Stomach smooth muscle (tissue), 2 donors: ENCODE results near the gene PSAP.
"Not testable (repeated sequence)": the region's sequence is repeated elsewhere in the genome, so short reads cannot be mapped to it uniquely, and the experiment has no call there.

Experiments used
- H3K27ac ChIP-seq: one replicate; pipeline ENCODE4 v1.7.0; 2013; ENCODE audit warnings: mild to moderate bottlenecking, low read length, inconsistent platforms
- H3K27me3 ChIP-seq, 2 donors: one replicate each; pipeline ENCODE4 v1.7.0; 2013; ENCODE audit warnings: low read length in 2 of 2; ENCODE audit not compliant: insufficient read depth in 2 of 2, control insufficient read depth in 1 of 2
- H3K36me3 ChIP-seq, 2 donors: one replicate each; pipeline ENCODE4 v1.7.0; 2013; ENCODE audit warnings: low read length in 2 of 2; ENCODE audit not compliant: control insufficient read depth in 2 of 2, insufficient read depth in 2 of 2
- H3K4me1 ChIP-seq: one replicate; pipeline ENCODE4 v1.7.0; 2013; ENCODE audit warnings: low read length; ENCODE audit not compliant: control insufficient read depth, insufficient read depth
- H3K4me3 ChIP-seq, 2 donors: one replicate each; pipeline ENCODE4 v1.7.0; 2013; ENCODE audit warnings: low read length in 2 of 2
- H3K9ac ChIP-seq, 2 donors: one replicate each; pipeline ENCODE4 v1.7.0; 2013; ENCODE audit warnings: low read length in 2 of 2, mild to moderate bottlenecking in 1 of 2
- H3K9me3 ChIP-seq, 2 donors: one replicate each; pipeline ENCODE4 v1.7.0; 2013; ENCODE audit warnings: low read length in 2 of 2; ENCODE audit not compliant: control insufficient read depth in 2 of 2
- donor health status: healthy.
- donor health status: Pancreatic carcinoma.

The PSAP gene

DNA sequence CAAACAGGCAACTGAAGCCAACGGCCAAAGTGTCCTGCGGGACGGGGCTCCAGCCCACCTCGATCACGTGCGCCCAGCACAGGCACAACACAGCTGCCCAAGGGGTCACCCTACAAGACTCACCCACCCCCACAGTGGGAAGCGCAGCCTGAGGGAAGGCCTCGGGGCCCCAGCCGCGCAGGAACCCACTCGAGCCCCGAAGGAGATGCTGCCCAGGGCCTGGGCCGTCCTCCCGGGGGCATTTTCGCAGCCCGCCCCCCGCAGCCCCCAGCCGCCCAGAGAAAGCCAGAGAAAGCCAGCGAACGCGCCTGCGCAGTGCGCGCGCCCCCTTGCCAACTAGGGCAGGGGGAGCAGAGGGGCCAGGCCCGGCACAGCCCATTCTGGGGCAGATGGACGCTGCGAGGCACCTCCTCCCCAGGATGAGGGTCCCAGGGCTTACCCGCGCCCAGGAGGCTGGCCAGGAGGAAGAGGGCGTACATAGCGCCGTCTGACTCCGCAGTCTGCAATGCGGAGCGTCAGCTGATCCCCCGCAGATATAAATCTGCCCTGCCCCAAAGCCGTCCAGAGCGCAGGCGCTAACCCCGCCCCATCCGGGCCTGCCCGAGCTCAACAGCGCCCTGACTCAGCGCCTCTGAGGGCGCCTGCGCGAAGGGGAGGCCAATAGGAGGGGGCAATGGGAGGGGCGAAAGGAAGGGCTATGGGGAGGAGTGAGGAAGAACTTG lies at the start of gene PSAP:
Gene PSAP, minus strand, starts transcription at position 509 of the 722 bp plus-strand sequence. Its CDS starts 30 bp downstream, at position 479.
- H3K9ac ChIP-seq: peak within 1 kb of the TSS; percentile 93 to 95
- H3K4me1 ChIP-seq: peaks cover 24% of the 10 kb centered on the region
- peak within 1 kb of the TSS; percentile 98 to 99 for H3K4me3 ChIP-seq
- H3K9me3 ChIP-seq: no peaks in the 10 kb centered on the region
- no peaks in the 10 kb centered on the region for H3K36me3 ChIP-seq
- H3K27me3 ChIP-seq: no peaks in the 10 kb centered on the region
- peak within 1 kb of the TSS; percentile 93 for H3K27ac ChIP-seq

- Histone ChIP-seq H3K27ac (no peak overlapping the region), H3K4me1 (peaks cover 3% of the 10 kb centered on the region), H3K9ac (no peak overlapping the region), H3K36me3 (no peaks in the 10 kb centered on the region), H3K4me3 (no peak overlapping the region), H3K27me3 (no peaks in the 10 kb centered on the region), H3K9me3 (no peaks in the 10 kb centered on the region)
Observed at GRCh38 chr10:71900441-71901180, 49.6 kb upstream of the PSAP start.

DNA sequence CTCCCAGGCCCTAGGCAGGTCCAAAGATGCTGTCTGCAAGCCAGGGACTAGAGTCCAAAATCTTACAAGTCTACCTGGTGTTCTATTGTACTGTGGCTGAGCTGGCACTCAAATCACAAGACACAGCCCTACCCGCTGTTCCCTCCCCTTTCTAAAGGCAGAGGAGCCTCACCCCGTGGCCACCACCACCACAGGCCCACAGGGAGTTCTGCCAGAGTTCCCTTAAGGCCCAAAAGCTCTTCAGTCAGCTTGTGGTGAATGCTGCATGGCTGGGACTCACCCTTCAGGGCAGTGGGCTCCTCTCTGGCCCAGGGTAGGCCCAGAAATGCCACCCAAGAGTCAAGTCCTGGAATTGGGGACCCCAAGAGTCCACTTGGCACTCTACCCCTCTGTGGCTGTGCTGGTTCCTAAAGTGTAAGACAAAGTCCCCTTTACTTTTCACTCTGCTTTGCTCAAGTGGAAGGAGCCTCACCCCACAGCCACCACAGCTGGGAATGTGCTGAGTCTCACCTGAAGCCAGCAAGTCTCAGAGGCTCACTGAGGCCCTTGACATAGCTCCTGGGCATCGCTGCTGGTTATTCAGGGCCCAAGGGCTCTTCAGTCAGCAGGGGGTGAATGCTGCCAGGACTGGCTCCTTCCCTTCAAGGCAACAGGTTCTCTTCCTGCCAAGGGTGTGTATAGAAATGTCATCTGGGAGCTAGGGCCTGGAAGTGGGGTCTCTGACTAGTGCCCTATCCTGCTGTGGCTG lies 48.8 kb upstream of the PSAP start:
- H3K27ac ChIP-seq: no peak overlapping the region
- no peaks in the 10 kb centered on the region for H3K36me3 ChIP-seq
- no peak overlapping the region for H3K4me3 ChIP-seq
- no peaks in the 10 kb centered on the region for H3K9me3 ChIP-seq
- no peak overlapping the region for H3K9ac ChIP-seq
- no peaks in the 10 kb centered on the region for H3K27me3 ChIP-seq
- peaks cover 3% of the 10 kb centered on the region for H3K4me1 ChIP-seq

DNA sequence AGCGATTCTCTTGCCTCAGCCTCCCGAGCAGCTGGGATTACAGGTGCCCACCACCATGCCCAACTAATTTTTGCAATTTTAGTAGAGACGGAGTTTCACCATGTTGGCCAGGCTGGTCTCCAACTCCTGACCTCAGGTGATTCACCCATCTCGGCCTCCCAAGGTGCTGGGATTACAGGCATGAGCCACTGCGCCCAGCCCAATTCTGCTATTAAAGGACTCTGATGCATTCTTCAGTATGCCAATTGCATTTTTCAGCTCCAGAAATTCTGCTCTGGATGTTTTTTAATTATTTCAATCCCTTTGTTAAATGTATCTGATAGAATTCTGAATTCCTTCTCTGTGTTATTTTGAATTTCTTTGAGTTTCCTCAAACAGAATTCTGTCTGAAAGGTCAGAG lies 47.3 kb upstream of the PSAP start:
- H3K27ac ChIP-seq, H3K36me3 ChIP-seq: not testable (repeated sequence)

DNA sequence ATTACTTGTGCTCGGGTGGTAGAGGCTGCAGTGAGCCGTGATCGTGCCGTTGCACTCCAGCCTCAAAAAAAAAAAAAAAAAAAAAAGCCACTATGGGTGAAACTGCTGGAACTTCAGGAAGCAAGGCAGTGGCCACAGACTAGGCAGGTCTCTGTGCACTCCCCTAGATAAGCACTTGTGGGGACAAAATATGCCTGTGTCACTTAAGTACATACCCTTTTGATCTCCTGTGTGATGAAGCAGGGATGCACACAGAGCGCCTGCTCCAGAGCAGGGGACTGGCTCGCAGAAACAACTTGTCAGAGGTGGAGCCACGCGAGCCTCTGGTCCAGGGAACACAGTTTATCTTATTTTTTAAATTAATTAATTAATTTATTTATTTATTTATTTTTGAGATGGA lies 42.9 kb upstream of the PSAP start:
- no peaks in the 10 kb centered on the region for H3K36me3 ChIP-seq
- no peak overlapping the region for H3K27ac ChIP-seq
- no peaks in the 10 kb centered on the region for H3K27me3 ChIP-seq
- no peak overlapping the region for H3K4me3 ChIP-seq
- H3K4me1 ChIP-seq: peaks cover 11% of the 10 kb centered on the region
- no peak overlapping the region for H3K9ac ChIP-seq
- H3K9me3 ChIP-seq: no peaks in the 10 kb centered on the region

More for the DNA sequence above, 47.3 kb upstream of the PSAP start:
- H3K4me3 ChIP-seq, H3K9ac ChIP-seq, H3K27me3 ChIP-seq, H3K9me3 ChIP-seq, H3K4me1 ChIP-seq: not testable (repeated sequence)

DNA sequence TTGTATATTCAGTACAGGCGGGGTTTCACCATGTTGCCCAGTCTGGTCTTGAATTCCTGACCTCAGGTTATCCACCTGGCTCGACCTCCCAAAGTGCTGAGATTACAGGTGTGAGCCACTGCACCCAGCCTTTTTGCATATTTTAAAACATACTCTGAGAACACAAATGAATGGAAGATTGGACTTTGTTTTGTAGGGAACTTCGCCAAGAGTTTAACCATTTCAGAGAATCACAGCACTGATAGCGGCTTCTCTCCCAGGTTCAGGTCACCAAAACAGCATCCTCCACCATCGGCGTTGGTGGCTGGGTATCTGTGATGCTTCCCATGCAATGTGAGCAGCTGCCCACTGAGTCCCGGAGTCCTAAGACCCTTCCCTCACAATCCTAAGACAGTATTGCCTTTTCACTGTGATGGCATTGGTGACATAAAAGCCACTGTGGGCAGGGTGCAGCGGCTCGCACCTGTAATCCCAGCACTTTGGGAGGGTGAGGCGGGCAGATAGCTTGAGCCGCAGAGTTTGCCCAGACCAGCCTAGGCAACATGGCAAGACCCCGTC lies 42.3 kb upstream of the PSAP start:
- Histone ChIP-seq H3K27ac (no peak overlapping the region), H3K27me3 (no peaks in the 10 kb centered on the region), H3K9me3 (no peaks in the 10 kb centered on the region), H3K9ac (no peak overlapping the region), H3K36me3 (no peaks in the 10 kb centered on the region), H3K4me3 (no peak overlapping the region), H3K4me1 (peaks cover 11% of the 10 kb centered on the region)

DNA sequence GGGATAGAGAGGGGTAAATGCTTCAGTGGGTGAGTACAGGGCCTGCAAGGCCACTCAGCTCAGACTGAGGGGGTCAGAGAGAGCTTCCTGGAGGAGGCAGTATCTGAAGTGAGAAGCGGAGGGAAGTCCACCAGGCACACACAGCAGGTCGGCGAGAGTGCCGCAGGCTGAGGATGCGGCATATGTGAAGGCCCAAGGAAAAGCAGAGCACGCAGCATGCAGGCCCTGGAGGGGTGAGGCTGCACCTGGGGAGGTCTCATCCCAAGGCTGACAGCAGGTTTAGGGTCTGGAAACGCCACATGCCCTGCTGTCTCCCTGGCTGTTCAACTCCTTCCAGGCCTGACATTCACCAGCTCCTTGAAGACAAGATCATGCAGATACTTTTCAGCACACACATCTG lies 40.4 kb upstream of the PSAP start:
- peaks cover 10% of the 10 kb centered on the region for H3K4me1 ChIP-seq
- H3K36me3 ChIP-seq: no peaks in the 10 kb centered on the region
- H3K27ac ChIP-seq: no peak overlapping the region
- H3K9me3 ChIP-seq: no peaks in the 10 kb centered on the region
- no peak overlapping the region for H3K4me3 ChIP-seq
- H3K9ac ChIP-seq: no peak overlapping the region
- no peaks in the 10 kb centered on the region for H3K27me3 ChIP-seq

DNA sequence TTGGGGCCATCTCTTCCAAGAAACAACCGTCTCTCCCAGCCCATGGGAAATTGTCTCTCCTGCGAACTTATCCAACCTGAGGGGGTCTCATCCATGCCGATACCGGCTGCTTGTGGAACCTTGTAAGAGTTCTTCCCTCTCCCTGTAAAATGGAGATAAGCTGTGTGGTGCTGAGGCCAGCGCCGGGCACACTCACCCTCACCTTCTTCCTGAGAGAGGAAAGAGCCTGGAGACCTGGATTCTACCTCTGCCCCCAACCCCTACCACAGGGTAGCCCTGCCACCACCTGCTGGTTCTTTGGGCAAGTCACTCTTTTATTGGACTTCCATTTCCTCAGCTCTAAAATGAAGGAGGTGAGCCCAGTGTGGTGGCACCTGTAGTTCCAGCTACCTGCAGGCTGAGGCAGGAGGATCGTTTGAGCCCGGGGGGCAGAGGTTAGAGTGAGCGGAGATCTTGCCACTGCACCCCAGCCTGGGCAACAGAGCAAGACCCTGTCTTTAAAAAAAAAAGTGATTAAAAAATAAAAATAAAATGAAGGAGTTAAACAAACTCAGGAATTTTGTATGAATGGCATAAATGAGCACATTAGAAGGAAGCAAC lies 38.4 kb upstream of the PSAP start:
- no peaks in the 10 kb centered on the region for H3K9me3 ChIP-seq
- H3K4me3 ChIP-seq: peak overlapping the region; percentile 78 to 91
- H3K36me3 ChIP-seq: no peaks in the 10 kb centered on the region
- peak overlapping the region; percentile 91 for H3K27ac ChIP-seq
- H3K27me3 ChIP-seq: no peaks in the 10 kb centered on the region
- H3K4me1 ChIP-seq: peaks cover 10% of the 10 kb centered on the region
- peak overlapping the region; percentile 71 to 91 for H3K9ac ChIP-seq

- peak overlapping the region; percentile 85 to 91 for H3K9ac ChIP-seq
- H3K9me3 ChIP-seq: no peaks in the 10 kb centered on the region
- H3K4me1 ChIP-seq: peaks cover 10% of the 10 kb centered on the region
- H3K36me3 ChIP-seq: no peaks in the 10 kb centered on the region
- H3K4me3 ChIP-seq: peak overlapping the region; percentile 78 to 91
- H3K27me3 ChIP-seq: no peaks in the 10 kb centered on the region
- H3K27ac ChIP-seq: peak overlapping the region; percentile 91
Observed at GRCh38 chr10:71888623-71889387, 37.8 kb upstream of the PSAP start.

GRCh38 chr10:71888248-71888622 lies 37.2 kb upstream of the PSAP start:
- H3K36me3 ChIP-seq: no peaks in the 10 kb centered on the region
- peaks cover 10% of the 10 kb centered on the region for H3K4me1 ChIP-seq
- no peaks in the 10 kb centered on the region for H3K27me3 ChIP-seq
- peak overlapping the region; percentile 78 to 91 for H3K4me3 ChIP-seq
- peak overlapping the region; percentile 85 to 91 for H3K9ac ChIP-seq
- no peaks in the 10 kb centered on the region for H3K9me3 ChIP-seq
- H3K27ac ChIP-seq: peak overlapping the region; percentile 91
